ENCODE data around the gene ATP8B3.

ATP8B3 gene, protein sequence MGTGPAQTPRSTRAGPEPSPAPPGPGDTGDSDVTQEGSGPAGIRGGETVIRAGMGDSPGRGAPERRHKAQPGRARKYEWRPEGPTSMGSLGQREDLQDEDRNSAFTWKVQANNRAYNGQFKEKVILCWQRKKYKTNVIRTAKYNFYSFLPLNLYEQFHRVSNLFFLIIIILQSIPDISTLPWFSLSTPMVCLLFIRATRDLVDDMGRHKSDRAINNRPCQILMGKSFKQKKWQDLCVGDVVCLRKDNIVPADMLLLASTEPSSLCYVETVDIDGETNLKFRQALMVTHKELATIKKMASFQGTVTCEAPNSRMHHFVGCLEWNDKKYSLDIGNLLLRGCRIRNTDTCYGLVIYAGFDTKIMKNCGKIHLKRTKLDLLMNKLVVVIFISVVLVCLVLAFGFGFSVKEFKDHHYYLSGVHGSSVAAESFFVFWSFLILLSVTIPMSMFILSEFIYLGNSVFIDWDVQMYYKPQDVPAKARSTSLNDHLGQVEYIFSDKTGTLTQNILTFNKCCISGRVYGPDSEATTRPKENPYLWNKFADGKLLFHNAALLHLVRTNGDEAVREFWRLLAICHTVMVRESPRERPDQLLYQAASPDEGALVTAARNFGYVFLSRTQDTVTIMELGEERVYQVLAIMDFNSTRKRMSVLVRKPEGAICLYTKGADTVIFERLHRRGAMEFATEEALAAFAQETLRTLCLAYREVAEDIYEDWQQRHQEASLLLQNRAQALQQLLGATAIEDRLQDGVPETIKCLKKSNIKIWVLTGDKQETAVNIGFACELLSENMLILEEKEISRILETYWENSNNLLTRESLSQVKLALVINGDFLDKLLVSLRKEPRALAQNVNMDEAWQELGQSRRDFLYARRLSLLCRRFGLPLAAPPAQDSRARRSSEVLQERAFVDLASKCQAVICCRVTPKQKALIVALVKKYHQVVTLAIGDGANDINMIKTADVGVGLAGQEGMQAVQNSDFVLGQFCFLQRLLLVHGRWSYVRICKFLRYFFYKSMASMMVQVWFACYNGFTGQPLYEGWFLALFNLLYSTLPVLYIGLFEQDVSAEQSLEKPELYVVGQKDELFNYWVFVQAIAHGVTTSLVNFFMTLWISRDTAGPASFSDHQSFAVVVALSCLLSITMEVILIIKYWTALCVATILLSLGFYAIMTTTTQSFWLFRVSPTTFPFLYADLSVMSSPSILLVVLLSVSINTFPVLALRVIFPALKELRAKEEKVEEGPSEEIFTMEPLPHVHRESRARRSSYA (N-terminal part only)

DNA sequence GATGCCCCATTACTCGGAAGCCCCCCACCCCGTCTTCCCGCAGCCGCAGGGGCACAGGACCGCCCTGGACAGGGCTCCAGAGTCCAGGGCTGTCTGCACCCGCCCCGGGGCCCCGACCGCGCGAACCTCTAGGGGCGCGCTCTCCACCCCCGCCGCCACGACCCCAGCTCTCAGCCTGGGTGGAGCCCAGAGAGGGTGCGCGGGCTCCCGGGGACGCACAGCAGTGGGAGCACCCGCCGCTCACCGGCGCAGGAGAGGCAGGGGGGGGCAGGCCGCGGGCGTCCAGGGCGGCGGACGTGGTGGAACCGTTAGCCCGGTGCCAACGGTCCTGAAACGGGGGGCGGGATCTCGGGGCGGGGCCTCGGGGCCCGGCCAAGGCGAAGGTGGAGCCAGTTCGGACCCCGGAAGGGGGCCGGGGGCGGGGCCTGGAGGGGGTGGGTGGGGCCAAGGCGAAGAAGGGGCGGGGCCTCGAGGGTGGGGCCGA is at the start of gene ATP8B3:
Gene ATP8B3 (minus strand): TSS at position 335 of the 484 bp plus-strand sequence. CDS start 540 bp downstream, outside the sequence.
- no peak for DNase-seq (ENCODE audit: low spot score)

DNA sequence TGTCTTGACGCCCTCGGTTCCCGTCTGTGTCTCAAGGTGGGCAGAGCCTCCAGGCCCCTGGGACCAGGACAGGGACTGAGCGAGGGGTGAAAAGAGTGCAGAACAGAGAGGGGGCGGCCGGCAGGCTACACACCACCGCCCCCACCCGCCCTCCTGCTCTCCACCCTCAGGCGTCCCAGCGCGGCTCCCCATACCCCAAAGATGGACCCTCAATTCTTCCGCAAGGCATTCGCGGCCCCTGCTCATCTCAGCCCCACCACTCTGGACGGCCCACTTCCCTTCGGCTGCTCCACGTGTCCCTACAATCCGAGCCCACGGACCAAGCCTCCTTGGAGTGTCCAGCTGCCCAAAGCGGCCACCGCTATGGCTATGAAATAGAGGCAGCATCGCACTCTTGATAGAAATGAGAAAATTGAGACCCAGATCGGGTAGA is 49.5 kb upstream of the ATP8B3 start:
- peak; percentile 33 for DNase-seq (ENCODE audit: low spot score)

DNA sequence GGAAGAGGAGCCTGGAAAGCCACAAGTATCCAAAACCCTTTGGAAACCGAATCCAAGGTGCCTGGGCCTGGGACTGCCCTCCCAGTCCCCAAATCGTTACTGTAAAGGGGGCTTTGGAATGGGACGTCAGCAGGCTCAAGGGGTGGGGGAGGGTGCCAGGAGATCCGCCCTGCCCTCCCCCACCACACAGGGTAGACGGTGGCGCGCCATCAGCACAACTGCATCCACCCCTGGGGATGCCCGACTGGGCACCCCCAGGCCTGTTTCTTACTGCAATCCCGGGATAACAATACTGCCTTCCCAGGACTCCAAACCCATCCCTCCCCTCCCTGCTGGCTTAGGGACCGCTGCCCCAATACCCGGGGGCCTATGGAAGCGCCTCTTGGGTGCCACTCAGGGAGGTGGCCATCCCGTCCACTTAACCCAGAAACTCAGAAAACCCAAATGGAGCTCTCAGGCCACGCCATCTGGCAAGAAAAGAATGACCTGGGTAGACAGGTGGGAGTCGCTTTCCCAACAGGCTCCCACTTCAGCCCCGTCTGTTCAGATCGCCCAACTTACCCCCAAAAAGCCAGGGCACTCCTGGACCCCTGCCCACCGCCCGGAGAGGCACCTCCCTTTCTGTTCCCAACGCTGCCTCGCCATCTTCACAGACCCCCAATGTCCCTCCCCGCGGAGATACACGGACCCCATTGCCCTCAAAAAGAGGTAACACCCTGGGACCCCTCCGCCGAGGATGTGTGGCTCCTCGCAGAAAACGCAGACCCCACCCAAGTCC is 48.9 kb upstream of the ATP8B3 start:
- DNase-seq (ENCODE audit: low spot score) = no peak

DNA sequence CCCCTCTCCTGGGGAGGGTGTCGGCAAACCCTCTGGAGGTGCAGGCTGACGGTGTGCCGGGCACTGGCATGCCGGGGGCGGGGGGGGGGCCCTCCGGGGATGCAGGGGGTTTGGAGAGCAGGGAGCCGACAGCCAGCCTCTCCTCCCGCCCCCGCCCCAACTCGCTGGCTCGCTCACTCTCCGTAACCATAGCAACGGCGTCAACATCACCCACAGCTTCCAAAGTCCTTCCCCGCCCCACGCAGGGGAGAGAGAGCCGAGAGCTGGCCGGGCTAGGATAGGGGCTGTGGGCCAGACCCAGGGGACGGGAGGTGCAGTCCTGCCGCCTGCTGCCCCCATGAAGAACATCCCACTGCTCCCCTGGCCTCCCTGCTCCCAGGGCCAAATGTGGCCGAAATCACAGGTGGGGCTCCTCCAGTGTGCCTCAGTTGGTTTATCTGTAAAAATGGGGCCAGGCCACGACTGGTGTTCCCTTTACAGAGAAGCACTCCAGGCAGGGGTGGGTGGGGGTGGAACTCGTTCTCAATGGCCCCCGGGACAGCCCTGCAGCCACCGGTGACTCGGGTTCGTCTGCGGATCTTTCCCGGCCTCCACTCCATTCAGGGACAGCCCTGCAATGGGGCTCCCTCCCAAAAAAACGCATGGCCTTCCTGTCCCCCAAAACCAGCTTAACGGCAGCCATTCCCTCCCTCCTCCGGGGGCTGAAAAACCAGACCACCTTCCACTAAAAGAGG is 48.1 kb upstream of the ATP8B3 start:
- DNase-seq (ENCODE audit: low spot score) = peak; percentile 87

DNA sequence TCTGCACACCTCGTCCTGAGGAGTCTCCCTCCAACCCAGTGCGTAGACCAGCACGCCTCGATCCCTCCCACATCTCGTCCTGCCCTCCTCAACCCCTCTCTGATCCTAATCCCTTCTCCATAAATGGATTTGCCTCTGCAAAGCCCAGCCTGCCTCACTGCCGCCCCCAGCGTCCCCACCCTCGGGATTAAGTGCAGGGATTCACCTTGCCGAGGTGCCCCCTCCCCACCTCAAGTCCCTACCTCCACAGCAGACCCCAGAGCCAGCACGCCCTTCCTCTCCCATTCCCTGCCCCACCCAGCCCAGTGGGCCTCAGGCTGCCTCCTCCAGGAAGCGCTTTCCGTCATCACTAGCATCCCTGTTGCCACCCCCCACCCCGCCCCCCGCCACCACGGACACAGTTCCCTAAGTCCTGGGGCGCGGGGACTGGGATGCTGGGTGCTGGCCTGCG is 47.3 kb upstream of the ATP8B3 start:
- peak; percentile 18 for DNase-seq (ENCODE audit: low spot score)

DNA sequence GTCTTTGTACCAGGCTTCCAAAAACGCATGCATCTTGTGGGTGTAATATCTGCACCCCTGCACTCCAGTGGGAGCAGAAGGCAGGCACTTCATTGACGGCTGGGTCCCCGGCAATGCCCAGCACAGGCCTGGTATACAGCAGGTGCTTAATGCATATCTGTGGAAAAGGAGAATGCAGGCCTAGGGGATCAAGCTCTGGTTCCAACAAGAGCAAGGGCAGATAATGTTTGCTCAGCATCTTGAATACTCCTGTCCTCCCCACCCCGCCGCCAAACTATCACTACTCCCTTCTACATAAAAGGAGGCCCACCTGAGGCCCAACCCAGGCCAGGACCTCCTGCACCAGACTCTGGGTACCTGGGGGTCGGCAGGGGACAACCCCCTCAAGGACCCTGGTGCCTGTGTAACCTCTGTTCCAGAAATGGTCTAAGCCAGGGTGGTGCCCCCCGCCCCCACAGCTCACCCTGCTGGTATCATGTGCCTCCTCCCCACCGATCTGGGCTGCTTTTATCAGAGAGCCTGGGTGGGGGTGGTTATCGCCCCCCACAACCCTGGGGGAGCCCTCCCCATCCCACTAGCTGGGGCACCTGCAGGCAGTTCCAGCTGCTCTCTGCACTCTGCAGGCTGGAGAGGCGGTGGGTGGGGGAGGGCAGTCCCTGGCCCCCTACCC is 46.5 kb upstream of the ATP8B3 start:
- no peak for DNase-seq (ENCODE audit: low spot score)

DNA sequence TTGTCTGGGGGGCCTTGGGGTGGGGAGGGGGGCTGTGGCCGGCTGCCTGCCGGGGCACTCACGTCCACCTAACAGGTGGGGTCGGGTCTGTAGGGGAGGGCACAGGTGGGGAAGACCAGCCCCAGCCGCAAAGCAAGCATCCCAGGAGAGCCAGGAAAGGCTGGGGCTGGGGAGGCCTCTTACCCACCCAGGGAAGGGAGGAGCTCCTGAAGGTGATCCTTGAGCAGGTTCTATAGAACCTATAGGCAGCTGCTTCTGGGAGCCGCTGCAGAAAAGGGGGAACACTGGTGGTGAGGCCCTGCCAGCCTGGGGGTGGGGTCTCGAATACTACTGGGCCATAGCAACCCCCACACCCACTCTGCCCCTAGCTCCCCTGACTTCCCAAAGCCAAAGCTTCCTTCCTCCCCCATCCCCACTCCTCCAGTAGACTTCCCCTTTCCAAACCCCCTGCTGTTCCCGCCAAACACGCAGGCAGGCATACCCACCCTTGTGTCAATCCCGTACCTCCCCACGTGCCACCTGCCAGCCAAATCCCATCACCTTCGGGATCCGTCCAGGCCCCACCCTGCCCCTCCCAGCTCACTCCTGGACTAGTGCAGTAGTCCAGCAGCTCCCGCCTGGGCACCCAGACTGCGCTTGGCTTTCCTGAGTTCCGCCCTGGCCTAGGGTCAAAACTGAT is 45.7 kb upstream of the ATP8B3 start:
- DNase-seq (ENCODE audit: low spot score) = peak; percentile 30

DNA sequence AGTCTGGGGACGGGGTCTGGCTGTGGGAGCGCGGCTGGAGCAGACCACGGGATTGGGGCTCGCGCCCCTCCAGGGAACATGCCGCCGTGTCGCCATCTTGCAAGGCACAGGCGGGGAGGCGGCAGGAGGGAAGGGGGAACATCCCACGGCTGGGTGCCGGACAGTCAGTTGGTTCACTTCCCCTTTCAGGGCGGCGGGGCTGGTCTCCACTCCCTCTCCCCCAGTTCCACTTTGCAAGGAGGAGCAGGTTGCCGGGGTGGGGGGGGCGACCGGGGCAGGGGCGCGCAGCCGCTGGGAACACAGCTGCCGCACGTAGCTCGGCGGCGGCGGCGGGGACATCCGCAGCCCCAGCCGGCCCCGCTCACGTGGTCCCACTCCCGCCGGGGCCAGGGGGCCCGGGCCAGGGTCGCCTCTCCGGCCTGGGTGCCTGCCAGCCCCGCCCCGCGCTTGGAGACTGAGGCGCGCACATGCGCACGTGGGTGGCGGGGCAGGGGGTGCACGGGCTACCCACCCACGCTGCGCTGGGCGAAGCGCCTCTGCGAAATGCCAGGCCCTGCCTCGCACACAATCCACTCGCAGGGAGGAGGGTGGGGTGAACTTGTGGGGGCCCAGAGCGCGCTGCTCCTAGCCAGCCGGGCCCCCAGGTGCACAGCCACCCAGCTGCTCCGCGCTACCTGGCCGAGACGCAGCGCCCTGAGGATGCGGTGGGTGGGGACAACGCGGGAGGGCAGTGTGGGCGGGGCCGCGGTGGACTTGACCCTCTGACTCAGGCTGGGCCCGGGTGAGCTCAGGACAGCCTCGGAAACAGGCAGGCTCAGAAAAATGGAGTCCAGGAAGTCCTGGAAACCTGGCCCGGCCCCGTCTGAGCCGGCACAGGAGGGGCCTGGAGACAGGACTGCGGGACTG is 44.9 kb upstream of the ATP8B3 start:
- DNase-seq (ENCODE audit: low spot score) = peak; percentile 75

DNA sequence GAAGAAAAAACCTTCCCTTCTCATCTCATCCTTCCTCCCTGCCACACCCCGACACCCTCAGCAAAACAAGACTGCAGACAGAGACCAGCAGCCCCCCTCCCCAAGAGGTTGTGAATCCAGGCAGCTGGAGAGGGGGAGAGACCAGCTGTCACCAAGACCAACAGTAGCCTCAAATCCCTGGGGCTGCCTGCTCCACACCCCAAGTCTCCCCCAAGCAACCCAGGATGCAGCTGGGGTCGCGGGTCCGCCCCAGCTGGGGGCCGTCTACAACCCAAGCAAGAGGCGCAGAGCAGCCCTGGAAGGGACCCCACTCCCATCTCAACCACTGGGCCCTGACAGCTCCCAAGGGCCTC is 44.2 kb upstream of the ATP8B3 start:
- DNase-seq (ENCODE audit: low spot score) = peak; percentile 11

DNA sequence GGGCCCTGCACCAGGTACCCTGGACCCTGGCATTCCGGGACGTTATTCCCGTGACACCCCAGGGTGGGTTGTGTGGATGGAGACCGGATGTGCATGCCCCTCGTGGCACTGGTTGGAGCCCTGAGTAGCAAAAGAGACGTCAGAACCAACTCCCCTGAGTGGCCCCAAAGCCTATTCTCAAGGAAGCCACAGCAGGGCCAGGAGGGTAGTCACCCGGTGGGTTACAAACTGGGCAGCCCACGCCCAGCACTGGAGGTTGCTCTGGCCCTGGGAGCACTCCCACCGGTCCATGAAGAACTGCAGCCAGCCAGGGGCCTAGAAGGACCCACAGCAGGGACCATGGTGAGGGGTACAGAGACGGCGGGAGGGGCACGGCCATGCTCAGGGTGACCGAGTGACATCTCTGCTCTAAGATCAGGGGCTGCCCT is 43.8 kb upstream of the ATP8B3 start:
- DNase-seq (ENCODE audit: low spot score) = peak; percentile 16

DNA sequence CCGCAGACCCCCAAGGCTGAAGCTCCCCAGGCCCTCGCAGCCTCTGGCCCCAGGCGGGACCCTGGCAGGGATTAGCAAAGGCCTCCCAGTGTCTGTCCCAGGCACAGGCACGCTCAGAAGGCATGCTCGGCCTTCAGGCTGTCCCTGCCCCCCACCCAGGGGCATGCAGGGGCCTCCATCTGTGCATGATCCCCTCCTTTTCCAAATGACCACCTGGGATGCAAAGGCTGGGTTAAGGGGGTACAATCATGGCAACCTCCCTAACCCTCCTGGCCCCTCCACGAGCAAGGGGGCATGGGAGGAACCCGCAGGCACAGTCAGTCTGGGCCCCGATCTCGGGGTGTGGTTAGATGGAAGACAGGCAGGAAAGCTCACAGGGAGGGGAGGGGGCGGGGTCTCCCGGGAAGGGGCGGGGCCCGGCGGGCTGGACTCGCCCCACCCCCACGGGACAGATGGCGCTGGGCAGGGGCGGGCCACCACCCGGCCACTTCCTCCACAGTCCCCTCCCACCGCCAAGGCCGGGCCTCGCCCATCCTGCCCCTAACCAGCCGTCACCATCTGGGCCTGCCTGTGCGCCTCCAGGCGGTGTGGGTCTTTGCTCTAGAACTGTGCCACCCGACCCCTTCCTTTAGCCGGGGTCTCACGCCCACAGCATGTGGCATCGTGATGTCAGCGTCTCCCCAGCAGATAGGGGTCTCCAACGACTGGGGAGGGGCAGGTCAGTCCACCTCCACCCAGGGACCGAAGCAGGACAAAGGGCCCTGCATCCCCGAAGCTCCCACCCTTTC is 43.2 kb upstream of the ATP8B3 start:
- DNase-seq (ENCODE audit: low spot score) = peak; percentile 81

DNA sequence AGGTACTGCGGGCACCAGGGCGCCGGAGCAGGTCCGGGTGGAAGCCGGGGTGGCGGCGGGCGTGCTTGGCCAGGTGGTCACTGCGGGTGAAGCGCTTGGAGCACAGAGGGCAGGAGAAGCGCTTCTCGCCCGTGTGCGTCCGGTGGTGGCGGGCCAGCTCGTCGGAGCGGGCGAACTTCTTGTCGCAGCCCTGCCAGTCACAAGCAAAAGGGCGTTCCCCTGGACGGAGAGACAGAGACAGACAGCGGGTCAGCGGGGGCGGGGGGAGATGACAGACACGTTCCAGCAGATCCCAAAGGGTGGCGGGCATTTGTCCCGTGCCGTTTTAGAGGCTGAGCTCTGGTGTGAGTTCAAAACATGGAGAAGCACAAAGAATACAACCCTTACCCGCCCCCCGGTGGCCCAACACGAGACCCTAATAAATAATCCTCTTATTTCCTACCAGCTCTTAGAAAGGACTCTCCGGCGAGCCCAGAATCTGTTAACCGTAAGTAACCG is 42.5 kb upstream of the ATP8B3 start:
- DNase-seq (ENCODE audit: low spot score) = no peak

DNA sequence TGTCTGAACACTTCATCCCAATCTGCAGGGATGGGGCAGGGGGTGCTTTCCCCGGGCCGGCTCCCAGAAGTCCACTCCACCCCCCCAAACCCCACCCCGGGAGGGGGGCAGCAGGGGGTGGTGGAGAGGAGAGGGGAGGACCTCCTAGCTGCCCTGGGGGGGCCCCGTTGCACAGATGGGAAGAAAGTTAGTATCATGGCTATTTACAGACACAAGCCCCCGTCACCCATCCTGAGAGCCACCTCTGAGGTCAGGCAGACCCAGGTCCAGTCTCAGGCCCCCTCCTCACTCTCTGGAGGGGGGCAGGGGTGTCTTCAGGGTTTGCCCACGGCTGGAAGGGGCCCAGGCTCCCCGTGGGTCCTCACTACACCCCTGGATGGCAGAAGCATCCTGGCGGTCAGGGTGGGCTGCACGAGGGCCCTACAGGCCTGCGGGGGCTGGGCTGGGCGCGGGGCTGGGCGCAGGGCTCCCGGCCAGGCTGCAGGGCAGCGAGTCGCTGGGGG is 42.0 kb upstream of the ATP8B3 start:
- DNase-seq (ENCODE audit: low spot score) = no peak

DNA sequence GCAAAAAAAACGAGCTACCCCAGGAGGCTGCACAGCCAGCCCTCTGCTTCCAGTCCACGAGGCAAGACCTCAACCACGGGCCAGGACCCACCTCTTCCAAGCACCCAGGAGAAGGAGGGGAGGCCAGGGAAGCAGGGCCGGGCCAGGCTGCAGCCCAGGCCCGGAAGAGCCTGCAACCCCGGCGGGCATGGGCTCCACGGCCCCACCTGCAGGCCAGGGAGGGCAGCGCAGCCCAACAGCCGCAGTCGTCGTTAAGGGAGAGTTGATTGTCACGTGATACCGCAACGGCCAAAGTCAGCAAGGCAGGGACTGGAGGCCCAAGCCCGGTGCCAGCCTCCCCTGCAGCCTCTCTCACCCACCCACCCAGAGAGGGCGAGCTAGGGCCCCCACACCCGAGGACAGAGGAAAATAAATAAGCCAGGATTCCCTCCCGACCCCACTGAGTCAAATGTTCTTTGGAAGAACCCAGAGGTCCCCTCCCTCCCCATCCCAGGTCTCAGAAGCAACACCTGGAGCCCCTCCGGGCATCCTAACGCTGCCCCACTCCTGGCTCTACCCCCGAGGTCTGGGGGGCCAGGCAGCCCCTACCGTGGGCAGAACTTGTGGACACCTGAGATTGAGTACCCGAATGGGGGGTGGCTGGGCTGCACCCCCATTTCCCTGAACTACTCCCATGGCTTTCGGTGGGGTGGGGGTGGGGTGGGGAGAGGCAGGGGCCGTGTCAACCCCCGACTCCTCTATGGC is 41.4 kb upstream of the ATP8B3 start:
- peak; percentile 79 for DNase-seq (ENCODE audit: low spot score)

DNA sequence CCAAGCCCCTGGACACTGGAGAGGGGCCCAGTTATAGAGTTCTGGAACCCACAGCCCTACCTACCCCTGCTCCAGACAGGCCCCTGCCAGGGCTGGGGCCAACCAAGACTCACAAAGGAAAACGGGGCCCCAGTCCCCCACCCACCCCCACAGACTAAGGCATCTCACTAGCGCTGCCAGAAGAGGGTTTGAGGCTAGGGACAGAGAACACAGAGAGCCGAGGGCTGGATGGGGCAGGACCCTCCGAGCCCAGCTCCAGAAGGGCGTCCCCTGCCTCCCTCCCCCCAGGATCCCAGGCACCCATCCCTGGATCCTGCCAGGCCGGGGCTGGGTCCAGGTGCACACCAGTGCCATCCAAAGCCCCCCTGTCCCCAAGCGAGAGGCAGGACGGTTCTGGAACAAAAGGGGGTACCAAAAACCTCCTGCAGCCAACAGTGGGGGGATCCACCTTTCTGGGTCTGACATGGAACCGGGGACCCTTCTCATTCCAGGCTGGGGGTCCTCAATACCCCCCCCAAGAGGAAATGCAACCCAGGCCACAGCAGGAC is 40.6 kb upstream of the ATP8B3 start:
- no peak for DNase-seq (ENCODE audit: low spot score)

Measured in Ammon's horn (tissue), 1 donor.